ENCODE measurements around the gene ARPC3.
"Not testable (repeated sequence)": the region's sequence is repeated elsewhere in the genome, so short reads cannot be mapped to it uniquely, and the experiment has no call there.

The ARPC3 gene

DNA sequence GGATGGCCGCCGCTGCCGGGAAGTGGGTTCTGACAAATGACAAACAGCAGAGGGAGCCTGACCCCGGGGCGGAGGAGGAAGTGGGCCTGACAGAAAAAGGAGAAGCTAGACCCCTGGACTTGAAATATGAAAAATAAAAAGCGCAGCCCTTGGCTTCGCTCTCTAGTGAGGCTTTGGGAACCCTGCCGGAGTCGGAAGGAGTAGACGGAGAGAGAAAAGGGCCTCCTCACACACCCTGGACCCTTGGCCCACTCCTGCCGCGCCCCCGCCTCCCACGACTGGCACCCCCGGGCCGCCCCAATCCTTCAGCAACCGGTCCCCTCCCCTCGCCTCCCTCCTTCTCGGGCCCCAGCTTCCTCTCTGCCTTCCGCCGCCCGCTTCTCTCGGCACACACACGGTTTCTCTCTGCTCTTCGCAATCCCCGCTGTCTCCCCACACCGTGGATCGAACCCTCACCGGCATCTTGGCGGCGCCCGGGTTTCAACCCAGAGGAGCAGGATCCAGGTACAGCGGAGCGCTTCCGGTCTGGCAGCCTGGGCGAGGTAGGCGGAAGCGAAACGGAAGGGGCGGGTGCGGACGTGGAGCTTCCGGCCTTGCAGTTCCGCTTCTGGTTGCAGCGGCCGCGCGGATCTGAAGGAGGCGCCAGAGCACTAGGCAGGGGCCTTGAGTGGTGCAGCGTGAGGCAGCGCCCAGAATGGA is at the start of gene ARPC3:
ARPC3 (minus strand) TSS at position 539 of the 699 bp plus-strand sequence; CDS start at position 462, 77 bp downstream.
- peak; percentile 82 for DNase-seq (ENCODE audit: low read depth, low spot score)
- H3K27ac ChIP-seq = peak within 1 kb of the TSS; percentile 88

DNA sequence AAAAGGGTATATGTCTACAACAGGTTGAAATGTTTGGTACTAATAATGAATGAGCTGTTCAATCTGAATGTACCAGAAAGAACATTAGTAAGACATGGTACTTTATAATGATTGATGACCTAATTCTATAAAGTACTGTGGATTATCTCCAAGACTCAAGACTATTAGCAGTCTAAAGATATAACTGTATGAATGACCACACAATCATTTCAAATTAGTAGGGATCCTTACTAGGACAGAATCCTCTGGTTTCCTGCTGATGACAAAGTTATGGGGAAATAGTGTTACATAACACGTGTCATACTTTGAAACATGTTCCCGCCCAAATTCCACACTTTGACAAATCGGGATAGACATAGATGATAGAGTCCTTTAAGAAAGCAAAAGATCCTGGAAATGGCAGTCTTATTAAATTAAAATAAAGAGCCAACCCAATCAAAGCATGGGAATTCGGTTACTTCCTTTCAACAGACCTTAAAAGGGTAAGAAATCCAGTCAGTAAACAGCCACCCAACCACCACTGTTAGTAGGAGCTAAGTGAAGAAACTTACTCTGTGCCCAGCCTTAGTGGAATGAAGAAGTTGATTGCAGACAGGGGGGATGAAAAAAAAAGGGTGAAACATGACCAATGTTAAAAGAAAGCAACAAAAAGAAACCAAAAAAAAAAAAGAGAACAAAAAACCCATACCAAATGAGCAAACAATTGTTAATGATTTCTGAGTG is 49.0 kb upstream of the ARPC3 start:
- H3K27ac ChIP-seq = peak overlapping the region; percentile 95
- peak; percentile 26 for DNase-seq (ENCODE audit: low read depth, low spot score)

GRCh38 chr12:110475426-110475825 is 25.3 kb upstream of the ARPC3 start:
- no peak overlapping the region for H3K27ac ChIP-seq
- DNase-seq (ENCODE audit: low read depth, low spot score) = no peak

DNA sequence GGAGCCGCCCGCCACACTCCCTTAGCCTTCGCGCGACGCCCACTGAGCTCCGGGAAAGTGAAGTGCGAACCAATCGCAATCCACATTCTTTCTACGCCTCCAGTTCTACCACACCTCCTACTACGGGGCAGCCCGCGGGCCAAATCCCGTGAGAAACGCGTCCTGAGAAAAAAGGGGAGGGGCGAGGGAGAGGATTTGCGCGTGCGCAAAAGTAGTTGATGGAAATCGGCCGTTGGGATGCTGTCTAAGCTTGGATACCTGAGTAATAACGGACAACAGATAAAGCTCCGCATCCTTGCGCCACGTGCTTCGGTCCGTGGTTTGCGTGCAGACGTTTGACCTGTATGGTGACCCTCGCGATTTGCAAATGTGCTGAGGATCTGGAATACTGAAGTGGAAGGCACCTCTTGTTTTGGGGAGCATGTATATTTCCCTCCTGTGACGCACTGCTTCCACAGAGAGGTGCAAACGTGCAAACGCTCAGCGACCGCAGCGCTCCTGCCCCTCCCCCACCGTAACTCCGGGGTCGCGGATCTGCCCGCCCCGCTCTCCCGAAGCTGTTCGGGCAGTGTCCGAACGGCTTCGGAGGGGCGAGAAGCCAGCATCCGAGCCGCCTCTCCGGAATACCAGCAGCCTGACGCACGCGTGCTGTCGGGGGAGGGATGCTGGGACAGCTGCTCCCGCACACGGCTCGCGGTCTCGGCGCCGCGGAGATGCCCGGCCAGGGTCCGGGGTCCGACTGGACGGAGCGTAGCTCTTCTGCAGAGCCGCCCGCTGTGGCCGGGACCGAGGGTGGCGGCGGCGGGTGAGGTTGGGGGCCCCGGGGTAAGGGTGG is 18.3 kb upstream of the ARPC3 start, which contains the start of the genes FAM216A and GPN3:
FAM216A (plus strand) TSS at position 632 of the 835 bp plus-strand sequence; CDS start at position 663, 31 bp downstream.
GPN3 (minus strand) TSS at position 44 of the 835 bp plus-strand sequence. CDS start 54 bp downstream, outside the sequence.
- DNase-seq (ENCODE audit: low read depth, low spot score) = peak; percentile 95
- peak within 1 kb of the TSS; percentile 54 for H3K27ac ChIP-seq

DNA sequence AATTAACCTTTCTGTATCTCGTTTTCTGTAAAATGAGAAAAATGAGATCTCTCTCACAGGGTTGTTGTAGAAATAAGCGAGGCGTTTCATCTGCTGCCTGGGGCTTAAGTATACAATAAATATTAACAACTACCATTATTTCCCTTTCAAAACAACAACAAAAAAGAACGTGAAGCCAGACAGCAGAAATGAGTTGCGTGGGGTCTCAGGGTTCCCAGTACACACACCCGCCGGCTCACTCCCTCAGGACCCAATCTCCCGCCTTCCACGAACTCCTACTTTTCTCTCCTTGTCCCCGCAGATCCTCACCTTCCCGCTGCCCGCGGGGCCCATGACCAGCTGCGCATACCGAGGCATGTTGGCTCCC is 17.7 kb upstream of the ARPC3 start:
- H3K27ac ChIP-seq = peak overlapping the region; percentile 54
- DNase-seq (ENCODE audit: low read depth, low spot score) = no peak

GRCh38 chr12:110466791-110467190 is 16.7 kb upstream of the ARPC3 start:
- no peak for DNase-seq (ENCODE audit: low read depth, low spot score)
- no peak overlapping the region for H3K27ac ChIP-seq

DNA sequence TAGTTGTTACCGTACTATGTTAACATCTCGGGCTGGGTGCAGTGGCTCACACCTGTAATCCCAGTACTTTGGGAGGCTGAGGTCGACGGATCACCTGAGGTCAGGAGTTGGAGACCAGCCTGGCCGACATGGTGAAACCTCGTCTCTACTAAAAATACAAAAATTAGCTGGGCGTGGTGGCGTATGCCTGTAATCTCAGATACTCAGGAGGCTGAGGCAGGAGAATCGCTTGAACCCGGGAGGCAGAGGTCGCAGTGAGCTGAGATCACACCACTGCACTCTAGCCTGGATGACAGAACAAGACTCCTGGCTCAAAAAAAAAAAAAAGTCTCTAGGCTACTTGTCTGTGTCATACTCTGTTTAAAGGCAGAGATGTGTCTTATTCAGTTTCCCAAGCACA is 15.6 kb upstream of the ARPC3 start:
- H3K27ac ChIP-seq; DNase-seq (ENCODE audit: low read depth, low spot score): not testable (repeated sequence)

- no peak overlapping the region for H3K27ac ChIP-seq
- DNase-seq (ENCODE audit: low read depth, low spot score) = no peak
Measured at GRCh38 chr12:110465024-110465423, 14.9 kb upstream of the ARPC3 start.

- H3K27ac ChIP-seq; DNase-seq (ENCODE audit: low read depth, low spot score): not testable (repeated sequence)
Measured at GRCh38 chr12:110461189-110461588, 11.1 kb upstream of the ARPC3 start.

- no peak overlapping the region for H3K27ac ChIP-seq
- DNase-seq (ENCODE audit: low read depth, low spot score) = no peak
Measured at GRCh38 chr12:110458756-110459155, 8.6 kb upstream of the ARPC3 start.

DNA sequence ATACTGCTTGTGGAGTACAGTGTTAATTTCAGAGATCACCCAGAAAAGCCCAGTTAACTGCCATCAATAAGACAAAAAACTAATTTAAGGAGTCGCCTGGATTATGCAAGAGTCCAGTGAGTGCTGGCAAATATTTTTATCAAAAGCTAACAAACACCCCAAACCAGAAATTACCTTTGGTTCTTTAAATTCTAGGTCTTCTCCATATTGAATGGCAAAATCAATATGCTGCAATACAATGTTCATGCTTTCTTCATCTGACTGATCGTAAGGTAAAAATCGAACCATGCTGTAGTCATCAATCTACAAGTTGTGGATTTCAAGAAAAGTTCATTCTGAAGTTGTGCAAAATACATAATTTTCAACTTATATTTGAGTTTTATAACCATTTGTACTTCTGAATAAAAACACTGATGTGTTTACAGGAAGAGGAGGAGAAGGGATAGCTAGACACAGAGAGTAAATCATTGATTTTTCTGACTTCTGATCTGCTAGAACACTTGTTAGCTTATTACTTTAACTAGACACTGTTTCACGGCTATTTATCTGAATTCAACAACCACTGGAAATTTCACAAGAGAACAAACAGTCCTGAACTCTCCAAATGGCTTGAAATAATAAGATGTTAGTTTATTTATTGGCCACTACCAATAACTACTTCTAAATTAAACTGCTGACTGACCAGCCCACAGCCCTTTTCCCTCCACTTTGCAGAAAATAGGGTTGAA is 3.6 kb upstream of the ARPC3 start:
- H3K27ac ChIP-seq = no peak overlapping the region
- no peak for DNase-seq (ENCODE audit: low read depth, low spot score)

GRCh38 chr12:110451263-110451662 is 1.1 kb upstream of the ARPC3 start:
- H3K27ac ChIP-seq = no peak overlapping the region
- DNase-seq (ENCODE audit: low read depth, low spot score) = no peak

GRCh38 chr12:110444455-110444854 is 5.7 kb downstream of the ARPC3 start:
- H3K27ac ChIP-seq = peak overlapping the region; percentile 14
- no peak for DNase-seq (ENCODE audit: low read depth, low spot score)

GRCh38 chr12:110436231-110436630 is 13.9 kb downstream of the ARPC3 start:
- H3K27ac ChIP-seq = peak overlapping the region; percentile 21
- no peak for DNase-seq (ENCODE audit: low read depth, low spot score)

DNA sequence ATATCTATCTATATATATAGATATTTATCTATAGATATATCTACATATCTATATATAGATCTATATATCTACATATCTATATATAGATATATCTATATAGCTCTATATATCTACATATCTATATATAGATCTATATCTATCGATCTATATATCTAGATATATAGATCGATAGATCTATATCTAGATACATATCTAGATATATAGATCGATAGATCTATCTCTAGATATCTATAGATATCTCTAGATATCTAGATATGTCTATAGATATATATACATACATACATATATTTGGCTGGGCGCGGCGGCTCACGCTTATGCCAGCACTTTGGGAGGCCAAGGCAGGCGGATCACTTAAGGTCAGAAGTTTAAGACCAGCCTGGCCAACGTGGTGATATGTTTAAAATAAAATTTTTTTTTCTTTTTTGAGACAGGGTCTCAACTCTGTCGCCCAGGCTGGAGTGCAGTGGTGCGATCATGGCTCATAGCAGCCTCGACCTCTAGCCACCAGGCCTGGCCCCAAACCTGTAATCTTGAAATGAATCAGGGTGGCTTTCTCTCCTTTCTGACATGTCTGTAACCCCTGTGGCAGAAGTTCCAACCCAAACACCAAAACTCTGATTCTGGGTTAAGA is 18.1 kb downstream of the ARPC3 start:
- H3K27ac ChIP-seq = no peak overlapping the region

DNA sequence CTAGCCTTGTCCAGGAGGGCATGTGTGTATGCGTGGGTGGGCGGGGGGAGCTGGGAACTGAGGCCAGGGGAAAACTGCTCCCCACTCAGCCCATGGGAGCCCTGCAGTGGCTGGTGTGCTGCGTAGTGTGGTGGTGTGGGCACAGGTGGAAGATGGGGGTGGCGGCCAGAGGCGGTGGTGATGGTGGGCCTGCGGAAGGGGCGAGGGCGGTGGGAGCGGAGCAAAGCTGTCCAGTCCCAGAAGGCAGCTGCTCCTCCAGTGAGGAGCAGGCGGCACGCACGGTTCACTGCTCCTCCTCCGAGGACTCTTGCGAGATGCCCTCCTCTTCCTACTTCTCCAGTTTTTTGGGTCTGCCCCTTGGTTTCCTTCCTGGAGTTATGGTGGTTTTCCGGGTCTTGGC is 20.5 kb downstream of the ARPC3 start:
- H3K27ac ChIP-seq = not testable (repeated sequence)

More for the DNA sequence above, 18.1 kb downstream of the ARPC3 start:
- DNase-seq (ENCODE audit: low read depth, low spot score) = no peak

GRCh38 chr12:110426406-110426805 is 23.7 kb downstream of the ARPC3 start:
- DNase-seq (ENCODE audit: low read depth, low spot score) = no peak

More for the DNA sequence above, 20.5 kb downstream of the ARPC3 start:
- not testable (repeated sequence) for DNase-seq (ENCODE audit: low read depth, low spot score)

GRCh38 chr12:110424237-110424636 is 25.9 kb downstream of the ARPC3 start:
- DNase-seq (ENCODE audit: low read depth, low spot score) = no peak
- H3K27ac ChIP-seq = no peak overlapping the region

More at GRCh38 chr12:110426406-110426805, 23.7 kb downstream of the ARPC3 start:
- no peak overlapping the region for H3K27ac ChIP-seq

- no peak for DNase-seq (ENCODE audit: low read depth, low spot score)
- no peak overlapping the region for H3K27ac ChIP-seq
Measured at GRCh38 chr12:110421701-110422100, 28.4 kb downstream of the ARPC3 start.

Measured in epithelial cell of prostate (primary cell).